SU-DHL-6 (cell line): ENCODE results near the gene LRTM2.

Experiments used
- H2AFZ ChIP-seq: fragments of 200-600 bp; sonication (generic); 2 replicates; pipeline ENCODE4 v1.6.1; 2014; ENCODE audit warnings: low read depth, mild to moderate bottlenecking, moderate library complexity, mixed read lengths, antibody characterized with exemption, low read length; ENCODE audit not compliant: severe bottlenecking
- H3F3A ChIP-seq: fragments of 200-600 bp; shearing (Covaris generic); 2 replicates; pipeline ENCODE4 v1.6.0; 2016; ENCODE audit warnings: antibody characterized with exemption, mild to moderate bottlenecking; ENCODE audit not compliant: insufficient read depth
- H3K27ac ChIP-seq: fragments of 200-600 bp; sonication (generic); 2 replicates; pipeline ENCODE4 v1.5.1; 2016; ENCODE audit warnings: low read depth, mild to moderate bottlenecking, low read length, moderate library complexity, mixed read lengths
- H3K27me3 ChIP-seq: fragments of 200-600 bp; sonication (generic), shearing (Covaris generic); 2 replicates; pipeline ENCODE4 v1.6.0; 2014; ENCODE audit warnings: mild to moderate bottlenecking, low read length
- H3K36me3 ChIP-seq: fragments of 200-600 bp; sonication (generic); 2 replicates; pipeline ENCODE4 v1.6.1; 2014; ENCODE audit warnings: mild to moderate bottlenecking, low read length, mixed read lengths
- H3K4me2 ChIP-seq: fragments of 300-600, 200-600 bp; shearing (Covaris generic), sonication (generic); 2 replicates; pipeline ENCODE4 v1.6.0; 2014; ENCODE audit warnings: low read length, low read depth, mild to moderate bottlenecking; ENCODE audit not compliant: poor library complexity, severe bottlenecking
- H3K4me3 ChIP-seq: fragments of 200-600 bp; sonication (generic); 2 replicates; pipeline ENCODE4 v1.5.1; 2014; ENCODE audit warnings: antibody characterized with exemption, low read length, mild to moderate bottlenecking, mixed read lengths; ENCODE audit not compliant: insufficient read depth, poor library complexity, severe bottlenecking
- H3K79me2 ChIP-seq: fragments of 200-600 bp; sonication (generic); 2 replicates; pipeline ENCODE4 v1.6.1; 2014; ENCODE audit warnings: mild to moderate bottlenecking, low read length, moderate library complexity; ENCODE audit not compliant: insufficient read depth
- H3K9ac ChIP-seq: fragments of 200-600 bp; sonication (generic); 2 replicates; pipeline ENCODE4 v1.7.0; 2014; ENCODE audit warnings: mild to moderate bottlenecking, low read length
- H3K9me2 ChIP-seq: fragments of 200-600 bp; sonication (generic); replicated peaks from 2 replicates; pipeline ENCODE4 v1.6.1; 2014; ENCODE audit warnings: low read length; ENCODE audit not compliant: insufficient read depth
- H3K9me3 ChIP-seq: fragments of 200-600 bp; sonication (generic); 2 replicates; pipeline ENCODE4 v1.6.1; 2014; ENCODE audit warnings: low read length, mixed read lengths; ENCODE audit not compliant: insufficient read depth
- H4K20me1 ChIP-seq: fragments of 200-600 bp; sonication (generic); 2 replicates; pipeline ENCODE4 v1.6.1; 2014; ENCODE audit warnings: low read depth, mild to moderate bottlenecking, antibody characterized with exemption, low read length, moderate library complexity, mixed read lengths
- CTCF ChIP-seq: fragments of 200-600 bp; sonication (generic); IDR thresholded peaks from one replicate; pipeline ENCODE4 v1.5.1; 2017; ENCODE audit warnings: antibody characterized with exemption, mild to moderate bottlenecking, low read length, moderate library complexity; ENCODE audit not compliant: insufficient read depth, poor library complexity, severe bottlenecking
- EZH2phosphoT487 ChIP-seq: fragments of 200-600 bp; sonication (generic), shearing (Covaris generic); conservative IDR thresholded peaks from 2 replicates; pipeline ENCODE4 v1.6.1; 2018; ENCODE audit warnings: mild to moderate bottlenecking, antibody characterized with exemption, low read length, moderate library complexity, mixed read lengths

Gene LRTM2

GRCh38 chr12:1885082-1885596, 64.8 kb downstream of the LRTM2 start:
- Histone ChIP-seq H3K79me2 (no peaks in the 10 kb centered on the region), H3K27ac (no peak overlapping the region), H3K9me2 (no peaks in the 10 kb centered on the region), H3K4me2 (no peak overlapping the region), H3F3A (no peaks in the 10 kb centered on the region), H3K27me3 (no peaks in the 10 kb centered on the region), H3K9me3 (no peaks in the 10 kb centered on the region), H3K4me3 (no peak overlapping the region), H4K20me1 (no peaks in the 10 kb centered on the region), H3K36me3 (no peaks in the 10 kb centered on the region), H2AFZ (no peak overlapping the region), H3K9ac (no peak overlapping the region)
- TF ChIP-seq EZH2phosphoT487 (no peak), CTCF (no peak)

- no peak overlapping the region for H3K4me2 ChIP-seq
- TF ChIP-seq EZH2phosphoT487 (no peak), CTCF (no peak)
- no peak overlapping the region for H3K27ac ChIP-seq
- no peak overlapping the region for H2AFZ ChIP-seq
- no peaks in the 10 kb centered on the region for H3K36me3 ChIP-seq
- H3K9me2 ChIP-seq, result no peaks in the 10 kb centered on the region
- H3K9ac ChIP-seq, result no peak overlapping the region
- no peaks in the 10 kb centered on the region for H4K20me1 ChIP-seq
- no peaks in the 10 kb centered on the region for H3K9me3 ChIP-seq
- no peaks in the 10 kb centered on the region for H3K79me2 ChIP-seq
- H3F3A ChIP-seq, result no peaks in the 10 kb centered on the region
- no peaks in the 10 kb centered on the region for H3K27me3 ChIP-seq
- no peak overlapping the region for H3K4me3 ChIP-seq
Measured at GRCh38 chr12:1885599-1886245, 65.4 kb downstream of the LRTM2 start.
